Left renal cortex interstitium (tissue), 4 donors: ENCODE results near the gene CD247. TPM values are rescaled to one million over a fixed set of nuclear protein-coding genes. Genes with fewer than 3 reads are reported as not detected.

Source experiments
- polyA plus RNA-seq, 4 donors: library from polyadenylated mRNA; unstranded; fragments of 120-200 nt; gene quantifications; one replicate each; pipeline ENCODE4 v1.2.1, GENCODE V29; 2013; ENCODE audit not compliant: insufficient read length in 4 of 4

Gene CD247
- polyA plus RNA-seq, 4 donors = 0.40 to 0.89 (median 0.51) TPM

Other genes with a start within 250 kb of the CD247 start
- 100 to 1,000 TPM; 108 to 133 (median 117) TPM for gene CREG1, start 35.2 kb upstream of the CD247 start, polyA plus RNA-seq
- 10 to 100 TPM; 12.6 to 14.8 (median 13.1) TPM for gene RCSD1, start 111.7 kb upstream of the CD247 start, polyA plus RNA-seq
- gene MPZL1, start 203.5 kb upstream of the CD247 start, polyA plus RNA-seq = 100 to 1,000 TPM; 113 to 126 (median 116) TPM